Endodermal cell (in vitro differentiated cells): Measurements from ENCODE around the gene PCDHGA11. TPM values are rescaled to one million over a fixed set of nuclear protein-coding genes. Genes with fewer than 3 reads are reported as not detected.

ENCODE experiments used
- DNase-seq: peaks from one replicate; pipeline ENCODE4 v3.0.0-alpha.2; 2017
- H3K27ac ChIP-seq: 2 replicates; pipeline ENCODE4 v1.5.1; 2013; ENCODE audit warnings: mild to moderate bottlenecking, low read depth, low read length, moderate library complexity
- H3K27me3 ChIP-seq: 2 replicates; pipeline ENCODE4 v1.6.1; 2013; ENCODE audit warnings: mild to moderate bottlenecking, low read length, moderate library complexity; ENCODE audit not compliant: insufficient read depth, control insufficient read depth, poor library complexity, severe bottlenecking
- H3K36me3 ChIP-seq: 2 replicates; pipeline ENCODE4 v1.7.0; 2013; ENCODE audit warnings: mild to moderate bottlenecking, low read length, moderate library complexity; ENCODE audit not compliant: control insufficient read depth, insufficient read depth
- H3K4me1 ChIP-seq: one replicate; pipeline ENCODE4 v1.7.0; 2013; ENCODE audit warnings: low read length; ENCODE audit not compliant: control insufficient read depth, insufficient read depth
- H3K4me3 ChIP-seq: 2 replicates; pipeline ENCODE4 v1.5.1; 2013; ENCODE audit warnings: mild to moderate bottlenecking, low read length, moderate library complexity
- H3K9ac ChIP-seq: 2 replicates; pipeline ENCODE4 v1.6.1; 2013; ENCODE audit warnings: mild to moderate bottlenecking, low read length, moderate library complexity; ENCODE audit not compliant: poor library complexity, severe bottlenecking; ENCODE audit errors: extremely low read depth
- H3K9me3 ChIP-seq: 2 replicates; pipeline ENCODE4 v1.6.1; 2013; ENCODE audit warnings: mild to moderate bottlenecking, low read length, moderate library complexity; ENCODE audit not compliant: control insufficient read depth
- H3K27ac Mint-ChIP-seq: 2 replicates; pipeline ENCODE4 v1.8.0; 2020; ENCODE audit warnings: mixed read lengths
- H3K27me3 Mint-ChIP-seq: 2 replicates; pipeline ENCODE4 v1.8.0; 2021; ENCODE audit warnings: mild to moderate bottlenecking, mixed read lengths; ENCODE audit not compliant: insufficient read depth
- H3K36me3 Mint-ChIP-seq: 2 replicates; pipeline ENCODE4 v1.8.0; 2020; ENCODE audit warnings: low read depth, mixed read lengths
- H3K4me1 Mint-ChIP-seq: 2 replicates; pipeline ENCODE4 v1.8.0; 2020; ENCODE audit warnings: mixed read lengths
- H3K4me3 Mint-ChIP-seq: 2 replicates; pipeline ENCODE4 v1.8.0; 2020; ENCODE audit warnings: mild to moderate bottlenecking, moderate library complexity, mixed read lengths
- H3K9me3 Mint-ChIP-seq: 2 replicates; pipeline ENCODE4 v1.8.0; 2020; ENCODE audit warnings: mild to moderate bottlenecking, mixed read lengths
- WGBS, 2 experiments: methylation state at CpG; one replicate each; pipeline versions ENCODE4 v1.1.5 to v1.1.7; 2013; ENCODE audit warnings: missing lambda C conversion rate in 2 of 2, mixed read lengths in 1 of 2; ENCODE audit not compliant: insufficient coverage in 1 of 2, insufficient read length in 1 of 2; 5-methylcytosine and 5-hydroxymethylcytosine counted together
- total RNA-seq, 2 donors: library from RNA; stranded (reverse); fragmentation: NEBNext Ultra II Directional in 1 of 2; extraction: Animal tissue kit (Norgen Biotek cat#: 25700) in 1 of 2; gene quantifications; 2 replicates in 1 of 2; 3 replicates in 1 of 2; pipeline ENCODE4 v1.2.1, GENCODE V29; 2021
- TF ChIP-seq, protein P1 (sequence below): fragments of 200-600 bp; sonication (generic); conservative IDR thresholded peaks from 2 replicates; pipeline ENCODE4 v1.5.0; 2021; ENCODE audit warnings: antibody characterized with exemption, mild to moderate bottlenecking

The PCDHGA11 gene
- total RNA-seq, 2 donors from 2014 or later = 8.5 to 10.6 TPM

DNA sequence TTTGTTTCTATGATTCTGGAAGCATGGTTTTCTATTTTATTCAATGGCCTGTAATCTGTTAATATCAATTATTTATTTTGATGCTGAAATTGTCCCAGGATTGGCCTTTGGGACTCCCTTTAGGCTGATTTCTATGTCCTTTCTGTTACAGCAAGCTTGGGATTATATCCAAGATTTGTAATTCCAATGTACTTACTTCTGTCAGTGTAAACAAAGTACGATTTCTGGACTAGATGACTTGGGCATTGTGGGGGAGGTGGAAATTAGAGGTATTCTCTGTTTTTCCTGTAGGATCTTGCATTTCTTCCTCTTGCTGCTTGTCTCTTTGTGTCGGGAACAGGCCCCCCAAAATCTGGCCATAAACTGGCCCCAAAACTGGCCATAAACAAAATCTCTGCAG lies 13.2 kb downstream of the PCDHGA11 start:
- Histone ChIP-seq H3K27me3 (no peaks in the 10 kb centered on the region), H3K4me3 (no peak overlapping the region), H3K27ac (no peak overlapping the region), H3K4me1 (no peaks in the 10 kb centered on the region), H3K9me3 (peaks cover 45% of the 10 kb centered on the region), H3K36me3 (no peaks in the 10 kb centered on the region), H3K9ac (no peak overlapping the region)
- no peaks in the 10 kb centered on the region for H3K27me3 Mint-ChIP-seq
- TF ChIP-seq, protein P1, sequence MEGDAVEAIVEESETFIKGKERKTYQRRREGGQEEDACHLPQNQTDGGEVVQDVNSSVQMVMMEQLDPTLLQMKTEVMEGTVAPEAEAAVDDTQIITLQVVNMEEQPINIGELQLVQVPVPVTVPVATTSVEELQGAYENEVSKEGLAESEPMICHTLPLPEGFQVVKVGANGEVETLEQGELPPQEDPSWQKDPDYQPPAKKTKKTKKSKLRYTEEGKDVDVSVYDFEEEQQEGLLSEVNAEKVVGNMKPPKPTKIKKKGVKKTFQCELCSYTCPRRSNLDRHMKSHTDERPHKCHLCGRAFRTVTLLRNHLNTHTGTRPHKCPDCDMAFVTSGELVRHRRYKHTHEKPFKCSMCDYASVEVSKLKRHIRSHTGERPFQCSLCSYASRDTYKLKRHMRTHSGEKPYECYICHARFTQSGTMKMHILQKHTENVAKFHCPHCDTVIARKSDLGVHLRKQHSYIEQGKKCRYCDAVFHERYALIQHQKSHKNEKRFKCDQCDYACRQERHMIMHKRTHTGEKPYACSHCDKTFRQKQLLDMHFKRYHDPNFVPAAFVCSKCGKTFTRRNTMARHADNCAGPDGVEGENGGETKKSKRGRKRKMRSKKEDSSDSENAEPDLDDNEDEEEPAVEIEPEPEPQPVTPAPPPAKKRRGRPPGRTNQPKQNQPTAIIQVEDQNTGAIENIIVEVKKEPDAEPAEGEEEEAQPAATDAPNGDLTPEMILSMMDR = no peak
- DNase-seq = no peak
- peaks cover 48% of the 10 kb centered on the region for H3K9me3 Mint-ChIP-seq
- peaks cover 39% of the 10 kb centered on the region for H3K36me3 Mint-ChIP-seq
- H3K4me3 Mint-ChIP-seq = no peak overlapping the region
- WGBS, 2 experiments = 97 to 100% methylated on average over 1 to 2 of the region's 2 CpGs
- no peak overlapping the region for H3K27ac Mint-ChIP-seq
- no peaks in the 10 kb centered on the region for H3K4me1 Mint-ChIP-seq

DNA sequence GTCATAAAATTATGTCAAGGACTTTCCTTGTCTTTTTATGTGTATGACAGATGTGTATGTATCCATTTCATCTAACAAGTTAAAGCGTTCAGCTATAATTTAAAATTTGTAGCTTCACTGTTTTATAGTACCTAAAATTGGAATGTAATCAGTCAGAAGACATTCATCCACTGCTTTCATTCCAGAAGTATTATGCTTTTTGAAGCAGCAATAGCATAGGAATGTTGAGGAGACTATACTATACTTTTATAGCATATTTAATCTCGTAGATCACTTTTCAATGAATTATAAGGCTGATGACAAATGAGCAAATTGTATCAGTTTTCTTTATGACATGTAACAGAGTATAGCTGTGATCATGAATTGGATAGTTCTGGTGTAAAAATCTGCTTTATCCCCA lies 16.4 kb downstream of the PCDHGA11 start:
- peaks cover 30% of the 10 kb centered on the region for H3K36me3 Mint-ChIP-seq
- DNase-seq = no peak
- H3K36me3 ChIP-seq = no peaks in the 10 kb centered on the region
- H3K4me1 Mint-ChIP-seq = no peaks in the 10 kb centered on the region
- H3K27ac Mint-ChIP-seq = no peak overlapping the region
- H3K9ac ChIP-seq = no peak overlapping the region
- H3K27me3 ChIP-seq = no peaks in the 10 kb centered on the region
- TF ChIP-seq, protein P1 = no peak
- peaks cover 20% of the 10 kb centered on the region for H3K9me3 ChIP-seq
- H3K4me3 ChIP-seq = no peak overlapping the region
- H3K4me1 ChIP-seq = no peaks in the 10 kb centered on the region
- H3K4me3 Mint-ChIP-seq = no peak overlapping the region
- H3K27me3 Mint-ChIP-seq = no peaks in the 10 kb centered on the region
- H3K9me3 Mint-ChIP-seq = peaks cover 24% of the 10 kb centered on the region
- 80 to 100% methylated on average over 1 of the region's 2 CpGs for WGBS, 2 experiments
- H3K27ac ChIP-seq = no peak overlapping the region

DNA sequence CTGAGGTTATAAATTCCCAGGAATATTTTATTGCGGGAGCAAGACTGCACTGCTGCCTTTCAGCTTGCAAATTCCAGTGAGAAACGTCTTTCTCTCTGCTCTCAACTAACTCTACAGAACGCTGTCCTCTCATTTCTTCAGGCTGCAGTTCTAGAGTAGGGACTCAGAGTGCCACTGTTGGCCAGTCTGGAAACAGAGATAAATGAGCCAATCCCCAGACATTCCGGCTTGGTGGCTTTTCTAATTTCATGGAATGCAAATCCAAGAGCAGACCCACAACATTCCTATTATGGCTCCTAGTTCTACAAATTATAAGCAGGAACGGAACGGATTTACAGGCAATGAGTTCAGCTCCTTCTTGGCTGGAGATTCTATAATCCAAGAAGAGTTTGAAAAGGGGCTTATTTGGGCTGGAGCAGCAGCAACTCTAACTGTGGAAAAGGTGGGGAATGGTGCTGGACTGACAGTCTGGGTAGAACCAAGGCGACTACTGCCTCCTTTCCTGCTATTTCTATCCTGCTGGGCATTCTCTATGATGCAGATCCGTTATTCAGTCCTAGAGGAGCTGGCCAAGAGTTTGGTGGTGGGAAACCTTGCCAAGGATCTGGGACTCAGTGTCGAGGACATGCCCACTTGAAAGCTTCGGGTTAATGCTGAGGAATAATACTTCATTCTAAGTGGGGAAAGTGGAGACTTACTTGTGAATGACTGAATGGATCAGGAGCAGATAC lies 18.7 kb downstream of the PCDHGA11 start:
- H3K4me3 Mint-ChIP-seq = no peak overlapping the region
- Histone ChIP-seq H3K9me3 (peaks cover 9% of the 10 kb centered on the region), H3K27me3 (no peaks in the 10 kb centered on the region), H3K36me3 (no peaks in the 10 kb centered on the region), H3K9ac (no peak overlapping the region), H3K4me3 (no peak overlapping the region), H3K4me1 (no peaks in the 10 kb centered on the region), H3K27ac (no peak overlapping the region)
- H3K9me3 Mint-ChIP-seq = peaks cover 5% of the 10 kb centered on the region
- H3K27ac Mint-ChIP-seq = no peak overlapping the region
- H3K36me3 Mint-ChIP-seq = peaks cover 16% of the 10 kb centered on the region
- no peaks in the 10 kb centered on the region for H3K4me1 Mint-ChIP-seq
- 90 to 92% methylated on average over 8 to 10 of the region's 10 CpGs for WGBS, 2 experiments
- TF ChIP-seq, protein P1 = no peak
- no peak for DNase-seq
- H3K27me3 Mint-ChIP-seq = no peaks in the 10 kb centered on the region
